DOHH2 (cell line): ENCODE results near the gene PSME3.
A peak's percentile ranks its signal among the peaks of the same experiment; 100 is the strongest.

Experiments used
- H3F3A ChIP-seq: fragments of 200-600 bp; sonication (generic), shearing (Covaris generic); 2 replicates; pipeline ENCODE4 v1.6.0; 2016; ENCODE audit warnings: antibody characterized with exemption, mild to moderate bottlenecking; ENCODE audit not compliant: control insufficient read depth, insufficient read depth
- H3K27ac ChIP-seq: fragments of 200-600 bp; sonication (generic); 2 replicates; pipeline ENCODE4 v1.5.1; 2014; ENCODE audit warnings: low read depth, mild to moderate bottlenecking, low read length, moderate library complexity
- H3K27me3 ChIP-seq: fragments of 200-600 bp; sonication (generic); 2 replicates; pipeline ENCODE4 v1.6.1; 2014; ENCODE audit warnings: mild to moderate bottlenecking, low read length, mixed read lengths; ENCODE audit not compliant: control insufficient read depth
- H3K36me3 ChIP-seq: fragments of 200-600 bp; sonication (generic); 2 replicates; pipeline ENCODE4 v1.6.1; 2014; ENCODE audit warnings: mild to moderate bottlenecking, low read length, moderate library complexity, mixed read lengths; ENCODE audit not compliant: control insufficient read depth
- H3K4me1 ChIP-seq: fragments of 200-600 bp; sonication (generic); 2 replicates; pipeline ENCODE4 v1.6.1; 2014; ENCODE audit warnings: mild to moderate bottlenecking, low read length, mixed read lengths; ENCODE audit not compliant: control insufficient read depth
- H3K4me2 ChIP-seq: fragments of 200-600 bp; sonication (generic); 2 replicates; pipeline ENCODE4 v1.6.0; 2014; ENCODE audit warnings: mild to moderate bottlenecking, low read length, moderate library complexity
- H3K4me3 ChIP-seq: fragments of 200-600 bp; sonication (generic); 2 replicates; pipeline ENCODE4 v1.5.1; 2014; ENCODE audit warnings: mild to moderate bottlenecking, low read length, mixed read lengths
- H3K79me2 ChIP-seq: fragments of 200-600 bp; sonication (generic); 2 replicates; pipeline ENCODE4 v1.6.1; 2014; ENCODE audit warnings: mild to moderate bottlenecking, low read length, mixed read lengths; ENCODE audit not compliant: control insufficient read depth
- H3K9me2 ChIP-seq: fragments of 200-600 bp; sonication (generic); replicated peaks from 2 replicates; pipeline ENCODE4 v1.6.1; 2014; ENCODE audit warnings: mild to moderate bottlenecking, low read length, mixed read lengths; ENCODE audit not compliant: control insufficient read depth
- H3K9me3 ChIP-seq: fragments of 200-600 bp; sonication (generic); 2 replicates; pipeline ENCODE4 v1.6.1; 2014; ENCODE audit warnings: antibody characterized with exemption, low read length, mixed read lengths; ENCODE audit not compliant: control insufficient read depth, insufficient read depth
- H4K20me1 ChIP-seq: fragments of 200-600 bp; sonication (generic); 2 replicates; pipeline ENCODE4 v1.6.0; 2014; ENCODE audit warnings: low read depth, mild to moderate bottlenecking, antibody characterized with exemption, low read length, moderate library complexity; ENCODE audit not compliant: control insufficient read depth, insufficient read depth
- EZH2phosphoT487 ChIP-seq: fragments of 200-600 bp; sonication (generic); IDR thresholded peaks from 2 replicates; pipeline ENCODE4 v1.6.1; 2017; ENCODE audit warnings: borderline replicate concordance, mild to moderate bottlenecking, antibody characterized with exemption, low read length, moderate library complexity, mixed read lengths
- TF ChIP-seq, protein P1 (sequence below): fragments of 200-600 bp; sonication (generic); IDR thresholded peaks from one replicate; pipeline ENCODE4 v1.5.1; 2014; ENCODE audit warnings: antibody characterized with exemption, mild to moderate bottlenecking, low read depth, low read length; ENCODE audit not compliant: poor library complexity, severe bottlenecking

Gene PSME3

DNA sequence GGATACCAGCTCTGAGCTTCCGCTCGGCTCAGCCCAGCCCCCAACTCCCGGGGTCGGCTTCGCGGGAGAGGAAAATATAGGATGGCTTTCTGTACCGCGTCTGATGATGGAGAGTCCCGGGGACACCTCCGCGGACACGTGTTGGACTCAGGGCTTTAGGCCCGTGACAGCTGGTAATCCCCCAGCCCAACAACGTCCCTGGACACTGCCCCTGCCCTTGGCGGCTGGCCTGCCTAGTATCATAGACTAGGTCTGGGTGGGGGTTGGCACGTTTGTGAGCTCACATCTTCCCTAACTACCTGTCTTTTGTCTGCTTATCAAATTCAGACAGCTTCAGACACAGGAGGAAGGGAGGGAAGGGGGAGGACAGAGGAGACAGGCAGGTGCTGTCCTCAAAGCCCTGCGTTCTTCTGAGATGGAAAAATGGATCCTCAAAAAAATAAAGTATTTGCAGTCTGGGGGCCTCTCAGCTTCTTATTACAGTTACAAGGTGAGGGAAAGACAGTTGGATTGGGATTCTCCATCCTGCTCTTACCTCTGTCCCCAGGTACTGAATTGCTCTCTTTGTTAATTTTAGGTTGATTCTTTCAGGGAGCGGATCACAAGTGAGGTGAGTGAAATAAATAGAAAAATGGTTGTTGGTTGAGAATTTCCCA lies 698 bp downstream of the PSME3 start:
- peak overlapping the region; percentile 55 for H3K27ac ChIP-seq
- TF ChIP-seq, protein P1, sequence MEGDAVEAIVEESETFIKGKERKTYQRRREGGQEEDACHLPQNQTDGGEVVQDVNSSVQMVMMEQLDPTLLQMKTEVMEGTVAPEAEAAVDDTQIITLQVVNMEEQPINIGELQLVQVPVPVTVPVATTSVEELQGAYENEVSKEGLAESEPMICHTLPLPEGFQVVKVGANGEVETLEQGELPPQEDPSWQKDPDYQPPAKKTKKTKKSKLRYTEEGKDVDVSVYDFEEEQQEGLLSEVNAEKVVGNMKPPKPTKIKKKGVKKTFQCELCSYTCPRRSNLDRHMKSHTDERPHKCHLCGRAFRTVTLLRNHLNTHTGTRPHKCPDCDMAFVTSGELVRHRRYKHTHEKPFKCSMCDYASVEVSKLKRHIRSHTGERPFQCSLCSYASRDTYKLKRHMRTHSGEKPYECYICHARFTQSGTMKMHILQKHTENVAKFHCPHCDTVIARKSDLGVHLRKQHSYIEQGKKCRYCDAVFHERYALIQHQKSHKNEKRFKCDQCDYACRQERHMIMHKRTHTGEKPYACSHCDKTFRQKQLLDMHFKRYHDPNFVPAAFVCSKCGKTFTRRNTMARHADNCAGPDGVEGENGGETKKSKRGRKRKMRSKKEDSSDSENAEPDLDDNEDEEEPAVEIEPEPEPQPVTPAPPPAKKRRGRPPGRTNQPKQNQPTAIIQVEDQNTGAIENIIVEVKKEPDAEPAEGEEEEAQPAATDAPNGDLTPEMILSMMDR, result no peak
- TF ChIP-seq EZH2phosphoT487, result no peak
- no peaks in the 10 kb centered on the region for H3F3A ChIP-seq
- no peaks in the 10 kb centered on the region for H4K20me1 ChIP-seq
- peaks cover 52% of the 10 kb centered on the region for H3K36me3 ChIP-seq
- no peaks in the 10 kb centered on the region for H3K27me3 ChIP-seq
- H3K9me2 ChIP-seq, result no peaks in the 10 kb centered on the region
- H3K4me2 ChIP-seq, result peak overlapping the region; percentile 76
- no peaks in the 10 kb centered on the region for H3K9me3 ChIP-seq
- peaks cover 17% of the 10 kb centered on the region for H3K4me1 ChIP-seq
- peak overlapping the region; percentile 90 for H3K4me3 ChIP-seq
- peaks cover 46% of the 10 kb centered on the region for H3K79me2 ChIP-seq

DNA sequence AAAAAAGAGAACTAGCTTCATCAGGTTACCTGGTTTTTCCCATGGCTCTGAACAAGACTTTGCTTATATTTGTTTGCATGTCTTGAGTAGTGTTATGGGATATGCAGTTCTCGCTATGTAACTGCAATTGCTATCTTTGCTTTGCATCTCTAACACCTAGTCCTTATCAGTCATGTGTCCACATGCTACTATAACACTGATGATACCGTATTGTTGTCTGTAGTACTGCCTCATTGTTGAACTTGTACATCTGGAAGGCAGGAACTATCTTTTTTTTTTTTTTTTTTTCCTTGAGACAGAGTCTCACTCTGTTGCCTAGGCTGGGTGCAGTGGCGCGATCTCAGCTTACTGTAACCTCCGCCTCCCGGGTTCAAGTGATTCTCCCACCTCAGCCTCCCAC lies 2.5 kb downstream of the PSME3 start:
- H3F3A ChIP-seq, result no peaks in the 10 kb centered on the region
- H3K4me3 ChIP-seq, result no peak overlapping the region
- H3K27ac ChIP-seq, result no peak overlapping the region
- no peaks in the 10 kb centered on the region for H4K20me1 ChIP-seq
- no peaks in the 10 kb centered on the region for H3K9me3 ChIP-seq
- TF ChIP-seq, protein P1, result no peak
- no peak for TF ChIP-seq EZH2phosphoT487
- H3K9me2 ChIP-seq, result no peaks in the 10 kb centered on the region
- H3K4me2 ChIP-seq, result no peak overlapping the region
- peaks cover 17% of the 10 kb centered on the region for H3K4me1 ChIP-seq
- H3K79me2 ChIP-seq, result peaks cover 46% of the 10 kb centered on the region
- peaks cover 65% of the 10 kb centered on the region for H3K36me3 ChIP-seq
- no peaks in the 10 kb centered on the region for H3K27me3 ChIP-seq

DNA sequence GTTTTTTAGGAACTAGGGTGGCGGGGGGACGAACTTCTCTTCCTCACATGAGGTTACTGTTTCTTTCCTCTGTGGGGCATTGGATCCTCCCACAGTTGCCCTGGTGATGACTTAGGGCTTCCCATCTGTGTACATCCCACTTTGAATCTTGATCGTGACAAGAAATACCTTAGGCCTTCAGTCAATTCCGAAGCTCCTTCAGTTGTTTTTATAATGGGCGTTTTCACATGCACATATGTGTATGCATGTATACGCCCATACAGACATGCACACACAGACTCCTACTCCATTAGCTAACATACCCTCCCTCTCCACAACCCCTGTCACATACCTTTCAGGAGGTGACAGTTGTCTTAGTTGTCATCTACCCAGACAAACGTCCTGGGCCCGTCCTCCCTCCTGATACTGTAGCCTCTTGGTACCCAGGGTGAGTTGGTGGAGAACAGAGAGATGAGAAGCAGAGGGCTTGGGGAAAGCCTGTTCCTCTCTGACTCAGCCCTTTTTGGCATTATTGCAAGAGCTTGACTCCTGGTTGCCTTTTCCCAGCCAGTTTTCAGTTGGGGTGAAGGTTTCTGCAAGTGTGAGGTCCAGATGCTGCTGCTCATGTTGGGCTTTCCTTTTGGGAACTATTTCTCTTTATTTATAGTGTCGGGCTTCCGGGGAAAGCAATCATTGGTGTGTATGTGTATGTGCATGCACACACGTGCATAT lies 8.9 kb downstream of the PSME3 start:
- H3K36me3 ChIP-seq, result peaks cover 76% of the 10 kb centered on the region
- H4K20me1 ChIP-seq, result peaks cover 4% of the 10 kb centered on the region; the same call in 1 of the 2 replicates
- H3K9me3 ChIP-seq, result no peaks in the 10 kb centered on the region
- no peaks in the 10 kb centered on the region for H3K4me1 ChIP-seq
- no peak overlapping the region for H3K4me2 ChIP-seq
- no peak overlapping the region for H3K27ac ChIP-seq
- H3K79me2 ChIP-seq, result no peaks in the 10 kb centered on the region
- H3F3A ChIP-seq, result peaks cover 15% of the 10 kb centered on the region
- H3K4me3 ChIP-seq, result no peak overlapping the region
- H3K27me3 ChIP-seq, result no peaks in the 10 kb centered on the region
- TF ChIP-seq EZH2phosphoT487, result no peak
- TF ChIP-seq, protein P1, result no peak
- no peaks in the 10 kb centered on the region for H3K9me2 ChIP-seq
